IMR-90 (cell line): ENCODE data around the gene PLAC9. TPM values are rescaled to one million over a fixed set of nuclear protein-coding genes. Genes with fewer than 3 reads are reported as not detected.

Experiments
- ATAC-seq: fragments of 200-7000 bp; cut with Tn5 transposase; 2 replicates; pipeline ENCODE4 v1.9.1; 2020; ENCODE audit warnings: low read depth, mild to moderate bottlenecking, moderate library complexity
- BruUV-seq: library from RNA; stranded (reverse); fragments of 400-500 nt; replicated peaks from 2 replicates; lab custom pipeline; 2021; lab: Mats Ljungman, UMichigan
- CTCF ChIA-PET: fragments of 300-600 bp; formaldehyde crosslinking; extraction: SDS; loops from one replicate; lab custom pipeline; 2021; ENCODE audit warnings: antibody characterized with exemption; lab: Yijun Ruan, JAX
- POLR2A ChIA-PET: fragments of 300-600 bp; sonication (Branson Sonifier 250); formaldehyde crosslinking; loops from one replicate; lab custom pipeline; 2022; ENCODE audit warnings: antibody characterized with exemption; ENCODE audit not compliant: unreplicated experiment; lab: Charles Lee
- DNase-seq: peaks from one replicate; pipeline ENCODE4 v3.0.0; 2013
- H2AFZ ChIP-seq: replicated peaks from 2 replicates; pipeline ENCODE3; 2013; ENCODE audit warnings: low read length, mild to moderate bottlenecking; ENCODE audit not compliant: poor library complexity
- H2AK5ac ChIP-seq: 2 replicates; pipeline ENCODE4 v1.6.1; 2013; ENCODE audit warnings: low read depth, low read length, inconsistent platforms
- H2AK9ac ChIP-seq: replicated peaks from 2 replicates; pipeline ENCODE3; 2013; ENCODE audit warnings: mild to moderate bottlenecking, low read depth, low read length, moderate library complexity; ENCODE audit not compliant: poor library complexity
- H2BK120ac ChIP-seq: 2 replicates; pipeline ENCODE4 v1.6.1; 2013; ENCODE audit warnings: low read depth, low read length, inconsistent platforms
- H2BK15ac ChIP-seq: 3 replicates; pipeline ENCODE4 v1.6.1; 2013; ENCODE audit warnings: low read depth, low read length, inconsistent platforms
- H2BK20ac ChIP-seq: 2 replicates; pipeline ENCODE4 v1.6.1; 2013; ENCODE audit warnings: low read depth, mild to moderate bottlenecking, inconsistent platforms, low read length, moderate library complexity
- H2BK5ac ChIP-seq: 2 replicates; pipeline ENCODE4 v1.6.1; 2013; ENCODE audit warnings: mild to moderate bottlenecking, low read depth, low read length, inconsistent platforms; ENCODE audit not compliant: poor library complexity, severe bottlenecking
- H3K14ac ChIP-seq: replicated peaks from 2 replicates; pipeline ENCODE4 v1.6.1; 2013; ENCODE audit warnings: low read depth, low read length, inconsistent platforms
- H3K18ac ChIP-seq: 2 replicates; pipeline ENCODE4 v1.6.1; 2013; ENCODE audit warnings: low read depth, low read length, control low read depth
- H3K23ac ChIP-seq: 2 replicates; pipeline ENCODE4 v1.6.1; 2013; ENCODE audit warnings: low read depth, low read length, inconsistent platforms
- H3K27ac ChIP-seq: 2 replicates; pipeline ENCODE4 v1.5.1; 2013; ENCODE audit warnings: mild to moderate bottlenecking, control low read depth, low read length; ENCODE audit not compliant: insufficient read depth
- H3K27me3 ChIP-seq: 2 replicates; pipeline ENCODE4 v1.6.1; 2013; ENCODE audit warnings: low read length; ENCODE audit not compliant: control insufficient read depth, insufficient read depth
- H3K36me3 ChIP-seq: 2 replicates; pipeline ENCODE4 v1.6.1; 2013; ENCODE audit warnings: low read length, mixed read lengths; ENCODE audit not compliant: control insufficient read depth, insufficient read depth
- H3K4ac ChIP-seq: 2 replicates; pipeline ENCODE4 v1.6.1; 2013; ENCODE audit warnings: low read depth, low read length, inconsistent platforms
- H3K4me1 ChIP-seq: 2 replicates; pipeline ENCODE4 v1.6.1; 2013; ENCODE audit warnings: low read length, mixed read lengths; ENCODE audit not compliant: control insufficient read depth, insufficient read depth
- H3K4me2 ChIP-seq: 2 replicates; pipeline ENCODE4 v1.6.1; 2013; ENCODE audit warnings: low read depth, mild to moderate bottlenecking, control low read depth, low read length, moderate library complexity
- H3K4me3 ChIP-seq: 2 replicates; pipeline ENCODE4 v1.5.1; 2013; ENCODE audit warnings: low read depth, mild to moderate bottlenecking, control low read depth, low read length, moderate library complexity; ENCODE audit not compliant: insufficient read depth
- H3K56ac ChIP-seq: 2 replicates; pipeline ENCODE4 v1.6.1; 2013; ENCODE audit warnings: low read length, inconsistent platforms; ENCODE audit not compliant: insufficient read depth; ENCODE audit errors: extremely low read depth
- H3K79me1 ChIP-seq, 2 experiments: 2 replicates each; pipeline ENCODE4 v1.6.1; 2013; ENCODE audit warnings: low read length in 2 of 2, inconsistent platforms in 1 of 2, low read depth in 1 of 2
- H3K9ac ChIP-seq: 2 replicates; pipeline ENCODE4 v1.6.1; 2013; ENCODE audit warnings: low read depth, low read length, control low read depth
- H3K9me1 ChIP-seq: 2 replicates; pipeline ENCODE4 v1.6.1; 2013; ENCODE audit warnings: low read length, inconsistent platforms; ENCODE audit not compliant: insufficient read depth
- H3K9me3 ChIP-seq: 2 replicates; pipeline ENCODE4 v1.6.1; 2013; ENCODE audit warnings: low read length; ENCODE audit not compliant: control insufficient read depth, insufficient read depth
- H4K20me1 ChIP-seq: 2 replicates; pipeline ENCODE4 v1.6.1; 2013; ENCODE audit warnings: low read length, inconsistent platforms; ENCODE audit not compliant: insufficient read depth
- H4K5ac ChIP-seq: 2 replicates; pipeline ENCODE4 v1.6.1; 2013; ENCODE audit warnings: mild to moderate bottlenecking, low read depth, low read length, control low read depth
- H4K8ac ChIP-seq, 2 experiments: 2 replicates each; pipeline ENCODE4 v1.6.1; 2013; ENCODE audit warnings: low read depth in 2 of 2, low read length in 2 of 2, control low read depth in 1 of 2, inconsistent platforms in 1 of 2
- H4K91ac ChIP-seq: 2 replicates; pipeline ENCODE4 v1.6.1; 2013; ENCODE audit warnings: low read depth, low read length, inconsistent platforms; ENCODE audit not compliant: insufficient read depth
- MAZ ChIP-seq: IDR thresholded peaks from 2 replicates; pipeline ENCODE4 v1.6.1; 2012; ENCODE audit warnings: low read depth, mild to moderate bottlenecking, low read length, improper control_type of control experiment, moderate library complexity, borderline replicate concordance
- POLR2A ChIP-seq: IDR thresholded peaks from 2 replicates; pipeline ENCODE4 v1.6.1; 2012; ENCODE audit warnings: mild to moderate bottlenecking, low read depth, low read length
- WGBS, 2 experiments: methylation state at CpG; one replicate each; pipeline versions ENCODE4 v1.1.5 to v1.1.7; 2013; ENCODE audit warnings: missing lambda C conversion rate in 2 of 2; ENCODE audit not compliant: insufficient read length in 1 of 2; ENCODE audit errors: extremely low coverage in 2 of 2; 5-methylcytosine and 5-hydroxymethylcytosine counted together
- dilution Hi-C: fragments of 300-500 bp; cut with HindIII; formaldehyde crosslinking; loops from one replicate; pipeline ENCODE4 v1.14.3; 2018; ENCODE audit warnings: low sequenced_read_pairs; ENCODE audit not compliant: unreplicated experiment
- in situ Hi-C: fragments of 300-500 bp; cut with MboI; formaldehyde crosslinking; loops from 3 replicates; pipeline ENCODE4 v1.14.3; 2019; ENCODE audit warnings: low sequenced_read_pairs, inconsistent platforms, mixed read lengths
- intact Hi-C: fragments of 100-400 bp; cut with micrococcal nuclease; formaldehyde crosslinking; loops from 2 replicates; pipeline ENCODE4 v1.10.0; 2022
- polyA plus RNA-seq, 3 experiments: library from polyadenylated mRNA; depleted of rRNA; stranded (reverse); fragments of >200 nt; gene quantifications; 2 replicates each; pipeline ENCODE4 v1.2.3, GENCODE V29; 2012; ENCODE audit warnings: low replicate concordance in 1 of 3
- total RNA-seq: library from RNA; depleted of rRNA; stranded (reverse); fragments of >200 nt; gene quantifications from 2 replicates; pipeline ENCODE4 v1.2.3, GENCODE V29; 2012

Gene PLAC9
- total and polyA plus RNA-seq, 2 of the 4 experiments (the other 2 are of a cell fraction): 1.6 to 12.2 TPM

DNA sequence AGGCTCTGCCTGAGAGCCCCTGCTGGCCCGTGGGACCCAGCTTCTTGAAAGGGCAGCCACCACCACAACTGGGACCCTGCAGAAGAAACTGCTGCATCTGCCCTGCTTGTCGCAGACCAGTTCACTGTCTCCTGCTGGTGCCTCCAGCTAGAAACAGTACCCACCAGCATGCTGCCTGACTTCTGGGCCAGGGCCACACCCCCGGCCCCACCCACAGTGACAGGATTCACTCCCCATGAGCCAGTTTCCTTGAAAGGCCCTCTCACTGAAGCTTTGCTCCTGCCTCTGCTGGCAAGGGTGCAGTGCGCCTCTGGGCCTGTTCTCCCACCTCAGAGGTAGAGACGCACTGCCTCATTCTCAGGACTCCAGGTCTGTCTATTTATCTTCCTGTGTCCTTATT lies 40.4 kb downstream of the PLAC9 start:
- H3K27ac ChIP-seq: no peak overlapping the region
- H3K18ac ChIP-seq: no peak overlapping the region
- POLR2A ChIA-PET: no interaction called here

More for the DNA sequence above, 40.4 kb downstream of the PLAC9 start:
- Histone ChIP-seq H3K23ac (no peak overlapping the region), H3K9me1 (peaks cover 24% of the 10 kb centered on the region), H2AK9ac (no peak overlapping the region), H2AFZ (no peak overlapping the region), H3K14ac (no peak overlapping the region), H2AK5ac (no peak overlapping the region), H4K5ac (no peak overlapping the region), H3K9ac (no peak overlapping the region), H4K8ac (no peak overlapping the region), H4K20me1 (peaks cover 54% of the 10 kb centered on the region), H2BK15ac (no peak overlapping the region), H4K91ac (no peak overlapping the region), H3K4ac (no peak overlapping the region), H3K9me3 (no peaks in the 10 kb centered on the region), H3K56ac (no peak overlapping the region), H3K36me3 (peaks cover 38% of the 10 kb centered on the region), H2BK120ac (no peak overlapping the region), H2BK20ac (no peak overlapping the region), H3K79me1 (peaks cover 34 to 94% of the 10 kb centered on the region in 2 experiments), H3K4me1 (peaks cover 10% of the 10 kb centered on the region), H3K4me2 (no peak overlapping the region), H3K4me3 (no peak overlapping the region), H2BK5ac (no peak overlapping the region), H3K27me3 (no peaks in the 10 kb centered on the region)
- no peak for TF ChIP-seq POLR2A
- no peak for TF ChIP-seq MAZ
- intact Hi-C loops: no loop called here
- CTCF ChIA-PET: no interaction called here
- no TSS peak for BruUV-seq
- ATAC-seq (no peak), DNase-seq (no peak)
- in situ Hi-C loops: loop anchor here (25.0 kb wide), 1 partner anchor 289 kb away; the partner anchor contains the start of gene TSPAN14
- dilution Hi-C loops: no loop called here
- 80% methylated on average over 5 of the region's 5 CpGs; no CpG with 5 or more reads in 1 of the 2 experiments for WGBS, 2 experiments
